Parathyroid adenoma (tissue), 2 donors: ENCODE data around the gene SLC26A11.

Experiments used
- H2AFZ ChIP-seq: fragments of 300-600 bp; sonication (generic); one replicate; pipeline ENCODE4 v1.7.0; 2017; ENCODE audit warnings: antibody characterized with exemption, mild to moderate bottlenecking
- H3K27ac ChIP-seq: fragments of 300-600 bp; sonication (generic); one replicate; pipeline ENCODE4 v1.7.0; 2017
- H3K27me3 ChIP-seq: fragments of 300-600 bp; sonication (generic); one replicate; pipeline ENCODE4 v1.7.0; 2017; ENCODE audit warnings: low read length; ENCODE audit not compliant: control insufficient read depth, insufficient read depth
- H3K36me3 ChIP-seq: fragments of 300-600 bp; sonication (generic); one replicate; pipeline ENCODE4 v1.7.0; 2017; ENCODE audit warnings: low read length; ENCODE audit not compliant: control insufficient read depth, insufficient read depth
- H3K4me1 ChIP-seq: fragments of 300-600 bp; sonication (generic); one replicate; pipeline ENCODE4 v1.7.0; 2017; ENCODE audit warnings: control low read depth
- H3K4me2 ChIP-seq: fragments of 300-600 bp; sonication (generic); one replicate; pipeline ENCODE4 v1.7.0; 2017; ENCODE audit warnings: low read length
- H3K4me3 ChIP-seq: fragments of 300-600 bp; sonication (generic); one replicate; pipeline ENCODE4 v1.7.0; 2017; ENCODE audit warnings: low read depth, low read length
- H3K79me2 ChIP-seq: fragments of 300-600 bp; sonication (generic); one replicate; pipeline ENCODE4 v1.7.0; 2017; ENCODE audit warnings: control low read depth
- H3K9ac ChIP-seq: fragments of 300-600 bp; sonication (generic); one replicate; pipeline ENCODE4 v1.7.0; 2017; ENCODE audit warnings: mild to moderate bottlenecking
- H3K9me3 ChIP-seq: fragments of 300-600 bp; sonication (generic); one replicate; pipeline ENCODE4 v1.7.0; 2017; ENCODE audit warnings: low read length; ENCODE audit not compliant: control insufficient read depth
- CTCF ChIP-seq: fragments of 300-600 bp; sonication (generic); IDR thresholded peaks from one replicate; pipeline ENCODE4 v1.7.0; 2017; ENCODE audit warnings: antibody characterized with exemption, mild to moderate bottlenecking
- donor health status: primary hyperparathyroidism.

SLC26A11 gene

GRCh38 chr17:80285237-80285920 is 65.2 kb downstream of the SLC26A11 start:
- H3K4me1 ChIP-seq = peaks cover 5% of the 10 kb centered on the region
- H3K9ac ChIP-seq = no peak overlapping the region
- H3K4me2 ChIP-seq = no peak overlapping the region
- H3K9me3 ChIP-seq = no peaks in the 10 kb centered on the region
- H3K4me3 ChIP-seq = no peak overlapping the region
- H3K27ac ChIP-seq = no peak overlapping the region
- no peaks in the 10 kb centered on the region for H3K27me3 ChIP-seq
- no peak for TF ChIP-seq CTCF
- no peaks in the 10 kb centered on the region for H3K36me3 ChIP-seq
- peaks cover 85% of the 10 kb centered on the region for H3K79me2 ChIP-seq
- H2AFZ ChIP-seq = no peak overlapping the region

GRCh38 chr17:80286638-80286960 is 66.4 kb downstream of the SLC26A11 start:
- H3K36me3 ChIP-seq = no peaks in the 10 kb centered on the region

GRCh38 chr17:80287038-80287437 is 66.8 kb downstream of the SLC26A11 start:
- no peak overlapping the region for H3K9ac ChIP-seq

More at GRCh38 chr17:80286638-80286960, 66.4 kb downstream of the SLC26A11 start:
- H3K9ac ChIP-seq = no peak overlapping the region
- no peak for TF ChIP-seq CTCF
- H3K9me3 ChIP-seq = no peaks in the 10 kb centered on the region
- peaks cover 79% of the 10 kb centered on the region for H3K79me2 ChIP-seq
- no peak overlapping the region for H3K4me3 ChIP-seq
- no peak overlapping the region for H3K27ac ChIP-seq
- H3K4me1 ChIP-seq = peaks cover 5% of the 10 kb centered on the region
- no peak overlapping the region for H2AFZ ChIP-seq
- no peaks in the 10 kb centered on the region for H3K27me3 ChIP-seq
- no peak overlapping the region for H3K4me2 ChIP-seq

GRCh38 chr17:80287806-80288567 is 67.8 kb downstream of the SLC26A11 start:
- no peak for TF ChIP-seq CTCF
- H3K79me2 ChIP-seq = peaks cover 78% of the 10 kb centered on the region
- no peak overlapping the region for H3K9ac ChIP-seq
- H3K27me3 ChIP-seq = no peaks in the 10 kb centered on the region
- H2AFZ ChIP-seq = no peak overlapping the region
- H3K4me3 ChIP-seq = no peak overlapping the region
- peaks cover 5% of the 10 kb centered on the region for H3K4me1 ChIP-seq
- H3K9me3 ChIP-seq = no peaks in the 10 kb centered on the region
- no peaks in the 10 kb centered on the region for H3K36me3 ChIP-seq
- no peak overlapping the region for H3K4me2 ChIP-seq
- H3K27ac ChIP-seq = peak overlapping the region; percentile 12

More at GRCh38 chr17:80287038-80287437, 66.8 kb downstream of the SLC26A11 start:
- H3K27ac ChIP-seq = no peak overlapping the region
- no peak overlapping the region for H3K4me2 ChIP-seq
- H3K4me1 ChIP-seq = peaks cover 5% of the 10 kb centered on the region
- H3K36me3 ChIP-seq = no peaks in the 10 kb centered on the region
- no peak for TF ChIP-seq CTCF
- H2AFZ ChIP-seq = no peak overlapping the region
- no peaks in the 10 kb centered on the region for H3K9me3 ChIP-seq
- no peaks in the 10 kb centered on the region for H3K27me3 ChIP-seq
- peaks cover 77% of the 10 kb centered on the region for H3K79me2 ChIP-seq
- no peak overlapping the region for H3K4me3 ChIP-seq
